Left cardiac atrium (tissue), 4 donors: Measurements from ENCODE around the gene CMTM1. TPM values are rescaled to one million over a fixed set of nuclear protein-coding genes. Genes with fewer than 3 reads are reported as not detected.
A peak's percentile ranks its signal among the peaks of the same experiment; 100 is the strongest.

Experiments used
- ATAC-seq, 2 donors: fragments of 200-7000 bp; cut with Tn5 transposase; one replicate each; pipeline ENCODE4 v1.9.1; 2020; ENCODE audit warnings: mild to moderate bottlenecking in 2 of 2, moderate library complexity in 2 of 2
- DNase-seq: peaks from one replicate; pipeline ENCODE4 v3.0.0-alpha.2; 2020
- intact Hi-C, 2 donors: fragments of 100-400 bp; cut with DNase I; formaldehyde crosslinking; loops; one replicate each; pipeline versions ENCODE4 v1.14.1 to v1.15.1; 2022 to 2023
- long read RNA-seq: library from polyadenylated mRNA; unstranded; transcript quantifications from one replicate; pipeline ENCODE4 v2.0.0, GENCODE V29; 2021
- total RNA-seq, 2 donors: library from RNA; stranded (reverse); fragmentation: NEBNext Ultra II Directional; extraction: Animal tissue kit (Norgen Biotek cat#: 25700); gene quantifications; one replicate each; pipeline ENCODE4 v1.2.1, GENCODE V29; 2021
- donor health status: DM: no; HTN: yes; CAD: no.
- donor health status: DM: no; HTN: yes; CAD: no; lungs with severe emphysema.
- donor health status: DM: yes; HTN: yes; CAD: no.
- donor health status: Dilated cardiomyopathy.

Gene CMTM1, protein sequence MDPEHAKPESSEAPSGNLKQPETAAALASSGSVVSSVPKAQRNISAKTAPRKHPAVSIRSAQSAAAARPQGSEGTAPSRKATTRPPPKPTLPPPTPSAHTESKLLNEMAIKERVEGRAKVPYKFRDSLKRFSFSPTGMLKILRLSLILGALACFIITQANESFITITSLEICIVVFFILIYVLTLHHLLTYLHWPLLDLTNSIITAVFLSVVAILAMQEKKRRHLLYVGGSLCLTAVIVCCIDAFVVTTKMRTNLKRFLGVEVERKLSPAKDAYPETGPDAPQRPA
- 1 to 10 TPM; 1.3 to 3.0 TPM for total RNA-seq
- long read RNA-seq: 0 reads

- ATAC-seq (no peak), DNase-seq (no peak)
- intact Hi-C loops: no loop called here
Measured at GRCh38 chr16:66566051-66566901, at the start of gene CMTM1. TSS of gene CMTM1 (plus strand) at chr16:66566439. CDS start at chr16:66566514, 75 bp downstream.

DNA sequence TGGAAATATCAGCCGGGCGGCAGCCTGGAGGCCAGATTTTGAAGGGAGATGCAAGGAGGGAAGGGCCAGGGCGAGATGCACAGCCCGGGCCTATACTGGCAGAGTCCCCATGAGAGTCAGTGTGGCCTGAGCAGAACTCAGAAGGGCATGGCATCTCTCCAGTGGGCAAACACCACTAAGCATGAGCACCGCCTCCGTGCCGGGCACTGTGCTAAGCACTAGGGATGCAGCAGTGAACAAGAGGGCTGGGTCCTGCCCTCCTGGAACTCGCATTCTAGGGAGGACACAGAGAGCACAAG lies 49.8 kb upstream of the CMTM1 start:
- intact Hi-C loops: loop anchor here in 1 of 2 donors (2.0 kb wide), 1 partner anchor 34 kb away; the partner anchor contains the start of gene TK2
- DNase-seq: no peak
- ATAC-seq: no peak

DNA sequence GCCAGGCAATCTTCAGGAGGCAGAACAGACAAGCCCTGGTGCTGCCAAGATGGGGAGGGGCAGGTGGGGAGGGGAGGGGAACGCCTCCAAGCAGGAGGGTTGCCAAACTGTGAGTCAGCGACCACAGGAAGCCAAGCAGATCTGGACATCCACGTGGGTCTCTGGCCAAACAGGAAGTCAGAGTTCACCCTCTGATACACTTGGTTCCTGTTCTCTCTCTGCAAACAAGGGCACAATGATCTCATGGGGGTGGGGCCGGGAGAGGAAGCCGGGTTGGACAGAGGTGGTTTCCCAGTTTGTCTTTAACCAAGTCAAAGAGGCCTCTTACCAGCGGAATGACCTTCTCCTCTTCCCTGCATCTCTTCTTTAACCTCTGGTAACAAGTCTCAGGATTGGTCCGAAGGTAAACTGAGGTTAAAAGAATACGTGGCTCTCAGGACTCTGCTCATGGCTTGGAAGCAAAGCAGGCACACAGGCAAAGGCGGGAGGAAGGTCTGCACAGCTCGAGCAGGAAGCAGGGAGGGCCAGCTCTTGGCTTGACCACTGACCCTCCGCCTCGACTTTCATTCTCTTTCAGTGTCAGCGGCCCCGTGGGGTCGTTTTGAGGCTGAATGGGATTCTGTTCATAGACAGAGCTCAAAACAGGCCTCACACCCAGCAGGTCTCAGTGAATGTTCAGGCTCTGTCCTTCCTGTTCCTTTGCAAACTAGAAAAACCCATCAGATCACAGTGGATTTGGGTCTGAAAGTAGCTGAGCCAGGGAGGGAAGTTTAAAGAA lies 49.2 kb upstream of the CMTM1 start:
- intact Hi-C loops: loop anchor here in 1 of 2 donors (2.0 kb wide), 1 partner anchor 34 kb away; the partner anchor contains the start of gene TK2
- peak; percentile 94 to 95 for ATAC-seq
- DNase-seq: peak; percentile 98

- DNase-seq: no peak
Measured at GRCh38 chr16:66517586-66518263, 48.5 kb upstream of the CMTM1 start.

GRCh38 chr16:66519482-66520373 lies 46.5 kb upstream of the CMTM1 start:
- no peak for ATAC-seq
- DNase-seq: no peak
- intact Hi-C loops: no loop called here

More at GRCh38 chr16:66517586-66518263, 48.5 kb upstream of the CMTM1 start:
- intact Hi-C loops: loop anchor here in 1 of 2 donors (2.0 kb wide), 1 partner anchor 33 kb away; the partner anchor contains the start of gene TK2
- no peak for ATAC-seq

DNA sequence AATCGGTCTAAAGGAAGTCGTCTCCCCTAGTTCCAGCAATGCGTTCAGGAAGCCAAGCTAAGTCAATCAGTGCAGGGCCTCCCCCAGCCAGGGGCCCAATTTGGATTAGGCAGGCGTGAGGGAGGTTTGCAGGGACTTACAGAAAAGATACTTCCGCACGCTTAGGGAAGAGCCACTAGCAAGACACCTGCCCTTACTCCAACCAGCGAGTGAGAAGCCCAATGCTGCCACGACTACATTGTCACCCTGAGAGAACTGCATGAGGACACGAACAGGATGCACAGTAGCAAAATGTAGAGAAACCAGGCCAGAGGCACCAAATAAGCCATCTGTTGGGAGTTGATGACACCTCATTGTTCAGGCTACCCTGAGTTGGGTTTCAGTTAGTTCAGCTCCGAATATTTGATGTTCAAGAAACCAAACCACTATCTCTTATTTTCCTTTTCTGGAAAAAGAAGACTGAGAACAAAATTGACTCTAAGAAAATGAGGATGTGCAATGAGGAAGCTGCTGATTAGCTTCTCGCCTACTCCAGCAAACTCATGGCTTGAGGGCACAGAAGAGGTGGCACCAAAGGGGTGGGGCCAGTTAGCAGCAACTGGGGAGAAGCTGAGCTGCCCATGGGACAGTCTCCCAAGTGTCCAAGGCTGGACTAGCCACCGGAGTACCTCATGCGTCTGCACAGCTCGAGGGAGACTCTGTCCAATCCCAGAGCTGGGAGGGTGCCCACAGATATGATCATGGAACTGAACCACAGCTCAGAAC lies 45.7 kb upstream of the CMTM1 start:
- DNase-seq (peak; percentile 57), ATAC-seq (peak in 1 of 2 donors; percentile 3)
- intact Hi-C loops: no loop called here

DNA sequence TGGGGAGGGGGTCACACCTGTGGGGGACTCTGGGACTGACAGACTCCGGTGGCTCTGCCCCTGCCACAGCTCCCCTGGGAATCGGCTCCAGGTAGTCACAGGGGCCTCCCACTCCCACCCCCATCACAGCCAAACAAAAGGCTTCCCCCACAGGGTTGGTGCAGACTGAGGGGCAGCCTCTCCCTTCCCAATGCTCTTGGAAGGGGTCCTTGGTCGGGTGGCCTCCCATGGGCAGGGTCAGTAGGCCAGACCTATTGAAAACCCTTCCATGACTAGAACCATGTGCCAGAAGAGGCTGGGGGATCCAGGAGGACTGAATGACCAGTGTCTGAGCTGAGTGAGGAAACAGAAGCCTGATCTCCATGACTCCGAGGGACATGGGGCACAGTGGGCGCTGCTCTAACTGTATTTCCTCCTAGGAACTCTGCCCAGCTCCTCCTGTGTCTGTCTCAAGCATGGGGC lies 45.0 kb upstream of the CMTM1 start:
- DNase-seq (no peak), ATAC-seq (no peak)
- intact Hi-C loops: no loop called here

DNA sequence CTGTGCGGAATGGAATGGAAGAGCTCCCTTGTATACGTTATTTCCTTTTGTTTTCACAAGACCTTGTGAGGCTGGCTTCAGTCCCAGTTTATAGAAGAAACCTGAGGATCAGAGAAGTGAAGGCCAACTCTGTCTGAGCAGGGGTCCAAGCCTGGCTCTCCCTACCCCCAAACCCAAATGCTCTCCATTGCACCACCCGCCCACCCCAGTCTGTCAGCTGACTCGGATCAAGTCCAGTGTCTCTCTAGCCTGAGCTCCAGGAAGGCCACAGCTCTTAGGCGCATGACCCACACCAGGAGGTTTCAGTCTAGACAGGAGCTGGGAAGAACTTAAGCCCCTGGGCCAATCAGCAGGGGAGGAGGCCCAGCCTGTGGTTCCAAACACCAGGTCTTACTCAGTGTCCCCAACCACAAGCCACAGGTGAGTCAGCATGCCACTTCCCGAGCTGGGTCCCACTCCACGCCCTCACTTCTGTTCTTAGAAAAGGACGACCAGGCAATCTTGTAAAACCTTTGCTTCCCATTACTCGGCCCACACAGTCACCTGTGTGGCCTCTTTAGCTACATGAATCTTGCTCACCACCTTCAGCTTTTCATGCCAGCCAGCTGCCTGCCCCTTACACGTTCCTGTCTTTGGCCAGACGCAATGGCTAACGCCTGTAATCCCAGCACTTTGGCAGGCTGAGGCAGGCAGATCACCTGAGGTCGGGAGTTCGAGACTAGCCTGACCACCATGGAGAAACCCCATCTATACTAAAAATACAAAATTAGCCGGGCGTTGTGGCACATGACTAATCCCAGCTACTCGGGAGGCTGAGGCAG lies 44.1 kb upstream of the CMTM1 start:
- DNase-seq (no peak), ATAC-seq (peak in 1 of 2 donors; percentile 11)
- intact Hi-C loops: no loop called here

DNA sequence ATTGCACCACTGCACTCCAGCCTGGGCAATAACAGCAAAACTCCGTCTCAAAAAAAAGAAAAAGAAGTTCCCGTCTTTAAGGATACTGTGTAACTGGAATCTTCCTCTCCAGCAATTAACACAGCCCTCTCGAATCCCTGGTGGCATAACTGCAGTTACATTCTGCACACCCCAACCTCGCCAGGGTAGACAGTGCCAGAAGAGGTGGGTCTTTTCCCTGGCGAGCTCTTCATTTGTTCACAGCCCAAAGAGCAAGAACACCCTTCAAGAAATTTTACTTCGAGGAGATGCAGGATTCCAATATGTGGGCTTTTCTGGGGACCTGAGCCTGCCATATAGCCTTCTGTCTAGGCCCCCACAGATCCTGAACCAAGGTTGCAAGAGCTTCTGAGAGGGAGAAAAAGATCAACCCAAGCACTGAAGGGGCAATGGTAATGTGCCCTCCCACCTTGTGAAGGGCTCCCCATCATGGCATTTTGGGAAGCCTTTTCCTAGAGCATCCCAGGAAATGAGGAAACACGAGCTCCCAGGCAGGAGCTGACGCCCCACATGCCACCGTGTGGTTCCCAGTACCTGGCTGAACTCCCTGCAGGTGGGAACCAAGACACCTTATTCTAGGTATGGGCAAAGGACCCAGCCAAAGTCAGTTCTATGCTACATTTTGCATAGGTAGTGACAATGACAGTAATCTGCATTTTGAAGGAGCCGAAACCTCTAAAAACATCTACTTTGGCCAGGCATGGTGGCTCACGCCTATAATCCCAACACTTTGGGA lies 43.2 kb upstream of the CMTM1 start:
- intact Hi-C loops: no loop called here
- DNase-seq (no peak), ATAC-seq (peak in 1 of 2 donors; percentile 23)

DNA sequence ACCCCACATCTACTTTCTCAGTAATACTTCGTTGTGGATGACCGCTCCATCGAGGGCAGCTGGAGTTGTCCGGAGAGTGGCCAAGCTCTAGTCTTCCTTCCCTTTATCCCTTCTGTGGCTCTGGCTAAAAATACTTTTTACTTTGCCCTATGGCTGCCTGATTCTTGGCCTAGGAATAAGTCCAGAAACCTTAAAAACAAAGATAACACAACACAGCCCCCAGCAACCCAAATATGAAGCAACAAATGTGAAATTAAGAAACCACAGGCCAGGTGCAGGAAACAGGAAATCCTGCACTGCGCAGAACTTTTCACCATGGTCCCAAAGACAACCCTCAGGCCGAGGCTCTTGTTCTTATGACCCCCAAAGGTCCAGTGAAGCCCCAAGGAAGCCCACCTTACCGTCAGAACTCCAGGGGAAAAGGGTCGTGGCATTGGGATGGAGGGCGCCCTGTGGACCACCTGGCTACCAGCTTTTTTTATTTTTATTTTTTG lies 42.3 kb upstream of the CMTM1 start:
- DNase-seq: no peak
- ATAC-seq: peak in 1 of 2 donors; percentile 21
- intact Hi-C loops: no loop called here

- intact Hi-C loops: no loop called here
- no peak for DNase-seq
- ATAC-seq: peak; percentile 43
Measured at GRCh38 chr16:66524601-66525164, 41.6 kb upstream of the CMTM1 start.

GRCh38 chr16:66525396-66526180 lies 40.7 kb upstream of the CMTM1 start:
- intact Hi-C loops: no loop called here
- DNase-seq: no peak
- no peak for ATAC-seq

GRCh38 chr16:66528294-66528693 lies 37.9 kb upstream of the CMTM1 start:
- ATAC-seq: no peak
- intact Hi-C loops: no loop called here
- DNase-seq: no peak

DNA sequence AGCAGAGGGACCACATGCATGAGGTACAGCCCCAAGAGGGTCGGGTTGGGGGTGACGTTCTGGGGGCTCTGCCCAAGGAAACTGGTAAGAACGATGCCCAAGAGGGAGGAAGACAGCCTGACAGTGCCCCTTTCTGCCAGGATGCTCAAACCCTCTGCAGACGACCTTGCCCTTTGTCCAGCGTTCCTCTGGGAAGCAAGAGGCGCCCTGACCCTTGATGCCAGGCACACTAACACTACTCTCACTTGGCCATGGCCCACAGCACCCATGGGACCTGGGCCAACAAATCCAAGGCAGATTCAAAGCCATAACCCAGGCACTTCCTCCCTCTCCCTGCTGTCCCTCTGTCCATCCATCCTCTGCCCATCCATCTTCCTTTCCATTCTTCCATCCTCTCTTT lies 36.8 kb upstream of the CMTM1 start:
- no peak for DNase-seq
- intact Hi-C loops: no loop called here

More for the DNA sequence above, 36.8 kb upstream of the CMTM1 start:
- ATAC-seq: no peak
